Activated CD8-positive, alpha-beta memory T cell treated with anti-CD3 and anti-CD28 coated beads for 4 hours (primary cell): ENCODE results near the gene PET100.
A peak's percentile ranks its signal among the peaks of the same experiment; 100 is the strongest.

Experiments used
- DNase-seq, 2 donors: peaks; one replicate each; pipeline ENCODE4 v3.0.0-alpha.2; 2020; ENCODE audit warnings: low read depth in 2 of 2

The PET100 gene

DNA sequence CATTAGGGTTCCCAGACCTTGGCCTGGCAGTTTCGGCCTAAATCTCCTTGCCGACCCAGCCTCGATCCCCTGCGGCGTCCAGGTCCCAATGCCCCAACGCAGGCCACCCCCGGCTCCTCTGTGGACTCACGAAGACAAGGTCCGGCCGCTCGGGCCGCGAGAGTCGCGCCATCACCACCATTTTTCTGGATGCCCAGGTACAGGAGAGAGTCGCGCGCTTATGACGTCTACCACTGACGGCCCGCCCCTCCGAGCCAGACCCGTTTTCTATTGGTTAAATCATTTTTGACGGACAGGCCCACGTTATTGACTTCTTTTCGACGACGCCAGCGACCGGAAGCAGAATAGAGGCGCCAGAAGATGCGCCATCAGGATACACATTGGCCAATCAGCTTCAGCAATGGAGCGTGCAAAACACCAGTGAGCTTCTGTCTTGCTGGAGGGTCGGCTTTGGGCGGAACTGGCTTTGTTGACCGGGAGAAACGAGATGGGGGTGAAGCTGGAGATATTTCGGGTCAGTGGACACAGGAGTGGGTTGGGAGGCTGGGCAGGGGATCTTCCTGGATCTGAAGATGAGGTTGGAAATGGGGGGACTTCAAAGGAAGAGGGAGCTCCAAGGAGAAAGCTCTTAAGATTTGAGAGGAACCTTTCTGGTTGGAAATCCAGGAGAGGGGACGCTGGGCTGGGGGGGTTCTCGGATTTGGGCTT, at the start of gene PET100, which contains the start of gene XAB2:
Gene PET100, plus strand, starts transcription at position 447 of the 708 bp plus-strand sequence. Its CDS starts 41 bp downstream, at position 488.
Gene XAB2, minus strand, starts transcription at position 199 of the 708 bp plus-strand sequence. Its CDS starts 18 bp downstream, at position 181.
- peak; percentile 86 to 90 for DNase-seq

GRCh38 chr19:7582446-7582845, 47.1 kb upstream of the PET100 start:
- DNase-seq, result no peak

DNA sequence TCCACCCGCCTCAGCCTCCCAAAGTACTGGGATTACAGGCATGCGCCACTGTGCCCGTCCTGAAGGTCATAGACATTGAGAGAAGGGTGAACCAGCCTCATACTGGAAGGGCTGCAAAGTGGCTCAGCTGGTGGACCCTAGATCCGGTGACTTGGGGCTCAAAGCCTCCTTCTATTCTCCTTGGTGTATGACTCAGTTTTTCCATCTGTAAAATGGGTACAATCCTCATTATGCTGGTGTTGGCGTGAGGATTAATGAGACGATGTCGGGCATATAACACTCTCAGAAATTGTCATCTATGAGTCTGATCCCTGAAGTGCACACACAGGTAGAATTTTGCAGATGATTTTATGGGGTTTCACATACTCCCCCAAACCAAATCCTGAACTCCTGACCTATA, 39.8 kb upstream of the PET100 start:
- DNase-seq, result no peak

DNA sequence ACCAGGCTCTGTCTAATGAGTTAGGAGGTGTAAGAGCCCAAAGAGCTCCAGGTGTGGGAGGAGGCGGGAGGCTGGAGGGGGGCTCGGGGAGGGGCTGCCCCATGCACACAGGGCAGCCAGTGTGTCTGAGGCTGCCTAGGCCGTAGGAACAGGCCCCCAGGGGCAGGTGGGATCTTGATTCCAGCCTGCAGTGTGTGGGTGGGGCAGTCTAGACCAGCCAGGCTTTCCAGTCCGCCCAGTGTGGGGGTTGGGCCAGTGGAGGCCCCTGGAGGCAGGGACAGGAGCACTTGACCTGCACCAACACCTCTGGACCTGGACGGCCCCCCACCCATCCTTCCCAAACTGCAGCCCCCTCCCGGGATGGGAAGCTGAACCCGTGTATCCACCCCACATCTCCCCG, 39.3 kb upstream of the PET100 start:
- DNase-seq, result no peak

DNA sequence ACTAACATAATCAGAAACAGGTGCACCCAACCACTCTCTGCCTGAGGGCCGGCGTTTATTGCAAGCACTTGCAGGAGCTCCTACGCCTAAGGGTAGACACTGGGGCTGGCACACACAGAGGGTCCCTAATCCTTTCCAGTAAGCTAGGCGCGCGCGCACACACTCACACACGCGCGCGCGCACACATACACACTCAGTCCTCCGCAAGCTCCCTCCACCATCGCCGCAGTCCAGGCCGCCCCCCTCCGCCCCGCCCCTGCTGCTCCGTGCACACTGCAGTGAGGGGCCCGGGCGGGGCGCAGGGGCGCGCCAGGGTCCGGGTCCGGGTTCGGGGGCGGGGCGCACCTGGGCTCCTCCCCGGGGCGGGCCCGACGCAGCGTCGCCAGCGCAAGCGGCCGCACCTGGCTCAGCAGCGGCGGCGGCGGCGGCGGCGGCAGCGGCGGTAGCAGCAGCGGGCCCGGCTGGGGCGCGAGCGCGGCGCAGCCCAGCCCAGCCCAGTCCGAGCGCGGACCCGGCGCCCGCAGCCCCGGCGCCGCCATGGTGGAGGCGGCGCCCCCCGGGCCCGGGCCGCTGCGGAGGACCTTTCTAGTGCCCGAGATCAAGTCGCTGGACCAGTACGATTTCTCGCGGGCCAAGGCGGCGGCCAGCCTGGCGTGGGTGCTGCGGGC, 34.0 kb upstream of the PET100 start, which contains the start of gene CAMSAP3:
Gene CAMSAP3, plus strand, starts transcription at position 398 of the 668 bp plus-strand sequence. Its CDS starts 140 bp downstream, at position 538.
- peak in 1 of 2 donors; percentile 11 for DNase-seq

DNA sequence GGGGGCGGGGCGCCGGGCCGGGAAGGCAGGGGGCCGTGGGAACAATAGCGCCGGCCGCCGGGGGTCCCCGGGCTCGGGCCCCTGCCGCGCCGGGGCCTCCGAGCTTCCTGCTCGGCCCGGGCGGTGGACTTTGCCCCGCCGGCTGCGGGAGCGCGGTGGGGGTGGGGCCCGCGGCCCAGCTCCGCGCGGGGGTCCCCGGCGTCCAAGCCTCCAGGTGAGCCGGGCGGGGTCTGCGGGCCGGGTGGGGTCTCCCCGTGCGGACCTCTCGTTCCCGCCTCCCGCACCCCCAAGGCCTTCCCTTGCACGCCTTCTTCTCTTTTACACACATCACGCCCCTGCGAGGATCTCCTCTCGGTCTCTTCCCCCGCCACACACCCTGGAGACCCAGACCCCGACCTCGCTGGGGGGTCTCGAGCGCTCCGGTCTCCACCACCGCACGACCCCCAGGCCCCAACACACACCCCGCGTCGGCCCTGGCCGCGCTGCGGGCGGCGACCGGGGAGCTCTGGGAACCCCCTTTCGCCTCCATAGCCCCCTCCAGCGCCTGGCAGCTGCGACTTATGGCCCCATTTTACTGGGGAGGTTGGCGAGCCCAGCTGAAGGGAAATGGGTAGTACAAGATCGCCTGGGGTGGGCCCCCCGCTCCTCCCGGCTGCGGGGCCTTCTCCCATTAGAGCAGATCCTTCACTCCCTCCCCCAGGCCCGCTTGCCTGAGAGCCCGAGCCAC, 33.2 kb upstream of the PET100 start:
- no peak for DNase-seq

- DNase-seq, result no peak
Observed at GRCh38 chr19:7597689-7598088, 31.9 kb upstream of the PET100 start.

DNA sequence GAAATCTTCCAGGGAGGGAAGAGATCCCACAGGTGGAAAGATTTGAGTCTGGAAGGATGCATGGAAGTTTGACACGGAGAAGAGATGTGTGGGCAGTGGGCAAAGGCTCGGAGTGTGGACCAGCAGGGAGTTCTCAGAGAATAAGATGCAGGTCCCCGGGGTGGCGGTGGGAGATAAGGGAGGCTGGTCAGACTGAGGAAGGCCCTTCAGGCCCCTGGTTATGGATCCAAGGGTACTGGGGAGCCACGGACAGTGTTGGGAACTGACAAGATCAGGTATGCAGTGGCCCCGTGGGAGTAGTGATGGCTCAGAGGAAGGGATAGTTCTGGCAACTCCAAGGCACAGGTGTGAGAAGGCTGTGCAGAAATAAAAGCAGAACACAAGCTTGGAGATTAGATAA, 31.4 kb upstream of the PET100 start:
- DNase-seq, result no peak

DNA sequence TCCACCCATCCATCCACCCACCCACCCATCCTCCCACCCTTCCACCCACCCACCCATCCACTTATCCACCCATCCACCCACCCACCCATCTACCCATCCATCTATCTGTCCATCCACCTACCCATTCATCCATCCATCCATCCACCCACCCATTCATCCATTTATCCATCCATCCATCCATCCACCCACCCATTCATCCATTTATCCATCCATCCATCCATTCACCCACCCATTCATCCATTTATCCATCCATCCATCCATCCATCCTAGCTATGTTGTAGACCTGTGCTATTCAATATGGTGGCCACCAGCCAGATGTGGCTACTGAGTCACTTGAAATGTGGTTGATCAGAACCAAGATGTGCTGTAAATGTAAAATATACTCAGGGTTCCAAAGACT, 28.9 kb upstream of the PET100 start:
- no peak for DNase-seq

DNA sequence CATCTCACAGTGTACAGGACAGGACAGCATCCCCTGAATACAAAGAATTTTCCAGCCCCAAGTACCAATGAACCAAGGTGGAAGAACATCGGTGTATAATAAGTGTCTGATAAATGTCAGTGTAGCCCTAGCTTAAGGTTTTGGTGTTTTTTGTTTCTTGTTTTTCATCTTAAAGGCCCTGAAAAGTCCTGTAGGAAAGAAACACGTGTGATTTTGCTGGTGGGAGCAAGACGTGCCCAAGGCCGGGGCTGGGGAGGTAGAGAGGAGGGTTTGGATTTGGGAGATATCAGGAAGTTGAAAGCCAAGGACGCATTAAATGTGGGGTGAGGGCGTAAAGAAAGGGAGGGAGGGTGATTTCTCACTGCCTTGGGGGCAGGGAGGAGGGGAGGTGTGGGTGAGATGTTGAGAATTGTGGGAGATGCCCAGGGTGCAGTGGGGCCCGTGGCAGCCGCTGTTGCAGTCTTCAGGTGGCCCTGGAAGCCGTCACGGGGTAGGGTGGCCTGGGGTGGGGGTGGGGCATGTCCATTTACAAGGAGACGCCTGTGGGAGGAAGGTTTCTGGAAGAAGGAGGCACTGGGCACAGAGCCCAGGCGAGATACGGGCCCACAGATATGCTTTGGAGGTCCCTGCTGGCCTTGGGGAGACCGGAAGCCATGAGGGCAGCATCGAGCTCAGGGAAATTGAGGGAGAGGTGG, 27.2 kb upstream of the PET100 start:
- no peak for DNase-seq

- no peak for DNase-seq
Observed at GRCh38 chr19:7602935-7603497, 26.6 kb upstream of the PET100 start.

GRCh38 chr19:7603919-7604318, 25.7 kb upstream of the PET100 start:
- no peak for DNase-seq

DNA sequence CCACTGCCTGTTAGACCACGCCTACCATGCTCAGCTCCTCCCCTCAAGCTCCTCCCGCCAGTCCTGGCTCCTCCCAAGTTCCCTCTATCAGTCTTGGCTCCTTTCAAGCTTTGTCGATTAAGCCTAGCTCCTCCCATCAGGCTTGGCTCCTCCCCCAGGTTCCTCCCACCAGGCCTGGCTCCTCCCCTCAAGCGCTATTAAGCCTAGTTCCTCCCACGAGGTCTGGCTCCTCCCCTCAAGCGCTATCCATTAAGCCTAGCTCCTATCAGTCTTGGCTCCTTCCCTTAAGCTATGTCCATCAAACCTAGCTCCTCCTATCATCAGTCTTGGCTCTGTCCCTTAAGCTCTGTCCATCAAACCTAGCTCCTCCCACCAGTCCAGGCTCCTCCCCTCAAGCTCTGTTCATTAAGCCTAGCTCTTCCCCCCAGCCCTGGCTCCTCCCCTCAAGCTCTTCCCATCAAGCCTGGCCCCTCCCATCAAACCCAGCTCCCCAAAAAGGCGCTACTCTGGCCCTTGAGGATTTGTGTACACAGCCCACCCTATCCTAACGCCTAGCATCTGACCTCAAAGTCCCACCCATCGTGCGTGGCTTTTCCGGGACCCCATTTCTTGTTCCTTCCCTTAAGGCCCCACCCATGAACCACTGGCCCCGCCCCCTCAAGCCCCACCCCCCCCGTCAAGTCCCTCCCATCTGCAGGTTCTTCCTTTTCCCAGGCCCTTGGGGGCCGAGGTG, 23.9 kb upstream of the PET100 start:
- DNase-seq, result no peak

DNA sequence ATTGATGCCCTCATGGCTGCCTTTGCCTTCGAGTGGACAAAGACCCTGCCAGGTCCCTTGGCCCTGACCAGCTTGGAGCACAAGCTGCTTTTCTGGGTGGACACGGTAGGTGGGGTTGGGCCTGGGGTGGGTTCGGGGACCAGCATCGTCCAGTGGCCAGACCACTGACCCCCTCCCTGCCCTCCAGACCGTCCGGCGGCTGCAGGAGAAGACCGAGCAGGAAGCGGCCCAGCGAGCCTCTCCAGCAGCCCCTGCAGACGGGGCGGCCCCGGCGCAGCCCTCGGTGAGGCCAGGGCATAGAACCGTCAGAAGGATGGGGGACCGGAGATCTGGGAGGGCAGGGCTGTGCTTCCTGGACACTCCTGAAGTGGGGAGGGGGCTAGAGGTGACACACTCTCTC, 23.3 kb upstream of the PET100 start:
- no peak for DNase-seq

DNA sequence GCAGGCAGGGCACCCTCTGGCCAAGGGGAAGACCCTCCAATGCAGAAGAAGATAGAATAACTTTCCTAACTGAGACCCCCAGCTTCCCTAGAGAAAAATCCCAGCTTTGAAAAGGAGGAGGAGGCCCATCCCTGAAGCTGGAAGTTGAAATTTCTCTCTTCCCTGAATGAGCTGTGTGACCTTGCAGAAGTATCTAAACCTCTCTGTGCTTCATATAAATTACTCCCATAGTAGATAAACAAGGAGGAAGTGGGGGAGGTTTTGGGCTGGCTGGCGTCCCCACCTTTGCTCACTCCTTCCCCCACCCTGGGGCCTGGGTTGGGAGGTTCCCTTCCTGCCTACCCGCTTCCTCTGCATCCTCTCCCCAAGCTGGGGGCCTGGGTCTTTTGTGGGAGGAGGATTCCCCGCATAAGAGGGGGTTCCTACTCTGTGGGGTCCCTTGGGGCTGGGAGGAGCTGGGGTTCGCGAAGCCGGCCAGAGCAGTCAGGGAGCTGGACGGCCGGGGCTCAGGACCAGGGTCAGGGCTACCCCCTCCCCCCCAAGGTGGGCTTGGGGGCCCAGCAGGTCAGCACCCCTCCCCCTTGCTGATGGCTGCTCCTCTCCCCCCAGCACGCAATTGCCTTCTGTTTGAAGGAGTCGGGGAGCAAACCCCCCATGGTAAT, 22.2 kb upstream of the PET100 start:
- DNase-seq, result no peak

- no peak for DNase-seq
Observed at GRCh38 chr19:7607874-7608560, 21.6 kb upstream of the PET100 start.

DNA sequence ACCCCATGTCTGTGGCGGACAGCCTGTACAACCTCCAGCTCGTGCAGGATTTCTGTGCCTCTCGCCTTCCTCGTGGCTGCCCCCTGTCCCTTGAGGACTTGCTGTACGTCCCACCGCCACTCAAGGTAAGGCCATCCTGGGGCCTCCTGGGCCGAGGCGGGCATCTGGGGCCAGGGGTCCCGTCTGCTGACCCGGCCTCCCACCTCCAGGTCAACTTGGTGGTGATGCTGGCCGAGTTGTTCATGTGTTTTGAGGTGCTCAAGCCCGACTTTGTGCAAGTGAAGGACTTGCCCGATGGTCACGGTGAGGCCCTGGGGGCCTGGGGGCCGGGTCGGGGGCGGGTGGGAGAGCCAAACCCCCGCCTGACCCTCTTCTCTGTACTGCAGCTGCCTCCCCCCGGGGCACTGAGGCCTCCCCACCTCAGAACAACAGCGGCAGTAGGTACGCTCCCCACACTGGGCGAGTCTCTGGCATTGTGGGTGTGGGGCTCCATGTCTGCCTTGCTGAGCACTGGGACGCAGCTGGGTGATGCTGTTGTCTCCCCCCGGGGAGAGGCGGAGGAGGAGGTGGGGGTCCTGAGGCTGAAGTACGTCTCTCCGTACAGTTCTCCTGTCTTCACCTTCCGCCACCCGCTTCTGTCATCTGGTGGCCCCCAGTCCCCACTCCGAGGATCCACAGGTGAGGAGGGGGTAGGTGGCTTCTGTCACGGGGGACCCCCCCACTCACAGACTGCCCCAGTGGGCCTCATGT, 18.9 kb upstream of the PET100 start:
- DNase-seq, result no peak

GRCh38 chr19:7611541-7612279, 17.9 kb upstream of the PET100 start:
- DNase-seq, result no peak
